SK-N-SH treated with all-trans-retinoic acid at 6 μM for 48 hours (cell line): ENCODE measurements around the gene RFX8.

Source experiments
- ARNTL ChIP-seq: fragments of 450-650 bp; formaldehyde crosslinking; IDR thresholded peaks from 2 replicates; pipeline ENCODE4 v1.5.0; 2020; ENCODE audit warnings: low read depth, mild to moderate bottlenecking, moderate library complexity, borderline replicate concordance
- GLIS3 ChIP-seq: fragments of 250-450 bp; sonication (Bioruptor Pico); IDR thresholded peaks from 2 replicates; pipeline ENCODE4 v1.5.0; 2020; ENCODE audit warnings: mild to moderate bottlenecking, moderate library complexity
- SNAI2 ChIP-seq: fragments of 250-450 bp; sonication (Bioruptor Pico); IDR thresholded peaks from 2 replicates; pipeline ENCODE4 v1.5.0; 2020; ENCODE audit warnings: mild to moderate bottlenecking, moderate library complexity
- TOX ChIP-seq: fragments of 250-450 bp; sonication (Bioruptor Pico); IDR thresholded peaks from 2 replicates; pipeline ENCODE4 v1.8.0; 2021; ENCODE audit warnings: mild to moderate bottlenecking, moderate library complexity, borderline replicate concordance
- ZNF70 ChIP-seq: fragments of 450-650 bp; formaldehyde crosslinking; IDR thresholded peaks from 2 replicates; pipeline ENCODE4 v1.5.0; 2020; ENCODE audit warnings: mild to moderate bottlenecking, moderate library complexity
- TF ChIP-seq, protein P1 (sequence below): fragments of 250-450 bp; sonication (Bioruptor Pico); IDR thresholded peaks from 2 replicates; pipeline ENCODE4 v1.5.0; 2020; ENCODE audit warnings: mild to moderate bottlenecking, moderate library complexity
- TF ChIP-seq, protein P2 (sequence below): fragments of 250-450 bp; sonication (Bioruptor Pico); IDR thresholded peaks from 2 replicates; pipeline ENCODE4 v1.5.1; 2021; ENCODE audit warnings: mild to moderate bottlenecking, moderate library complexity
- TF ChIP-seq, protein P3 (sequence below): fragments of 250-450 bp; sonication (Bioruptor Pico); IDR thresholded peaks from 2 replicates; pipeline ENCODE4 v1.8.0; 2021; ENCODE audit warnings: low read depth, mild to moderate bottlenecking, moderate library complexity, borderline replicate concordance

DNA sequence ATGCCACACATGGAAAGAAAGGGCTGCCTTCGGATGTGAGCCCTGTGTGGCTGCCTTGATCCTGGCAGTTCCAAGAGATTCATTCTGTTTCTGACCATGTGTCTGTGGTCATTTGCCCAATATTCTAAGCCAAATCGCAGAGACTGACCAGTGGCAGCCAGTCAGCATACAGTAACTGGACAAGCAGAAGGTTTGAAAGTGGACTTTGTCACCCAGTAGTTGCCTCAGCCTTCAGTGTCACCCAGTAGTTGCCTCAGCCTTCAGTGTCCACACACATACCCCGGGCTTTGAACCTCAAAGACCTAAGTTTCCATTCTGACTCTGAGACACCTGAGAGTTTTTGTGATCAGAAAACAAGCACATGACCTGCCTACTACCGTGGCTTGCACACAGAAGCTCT, 5.0 kb downstream of the RFX8 start:
- TF ChIP-seq, protein P1, sequence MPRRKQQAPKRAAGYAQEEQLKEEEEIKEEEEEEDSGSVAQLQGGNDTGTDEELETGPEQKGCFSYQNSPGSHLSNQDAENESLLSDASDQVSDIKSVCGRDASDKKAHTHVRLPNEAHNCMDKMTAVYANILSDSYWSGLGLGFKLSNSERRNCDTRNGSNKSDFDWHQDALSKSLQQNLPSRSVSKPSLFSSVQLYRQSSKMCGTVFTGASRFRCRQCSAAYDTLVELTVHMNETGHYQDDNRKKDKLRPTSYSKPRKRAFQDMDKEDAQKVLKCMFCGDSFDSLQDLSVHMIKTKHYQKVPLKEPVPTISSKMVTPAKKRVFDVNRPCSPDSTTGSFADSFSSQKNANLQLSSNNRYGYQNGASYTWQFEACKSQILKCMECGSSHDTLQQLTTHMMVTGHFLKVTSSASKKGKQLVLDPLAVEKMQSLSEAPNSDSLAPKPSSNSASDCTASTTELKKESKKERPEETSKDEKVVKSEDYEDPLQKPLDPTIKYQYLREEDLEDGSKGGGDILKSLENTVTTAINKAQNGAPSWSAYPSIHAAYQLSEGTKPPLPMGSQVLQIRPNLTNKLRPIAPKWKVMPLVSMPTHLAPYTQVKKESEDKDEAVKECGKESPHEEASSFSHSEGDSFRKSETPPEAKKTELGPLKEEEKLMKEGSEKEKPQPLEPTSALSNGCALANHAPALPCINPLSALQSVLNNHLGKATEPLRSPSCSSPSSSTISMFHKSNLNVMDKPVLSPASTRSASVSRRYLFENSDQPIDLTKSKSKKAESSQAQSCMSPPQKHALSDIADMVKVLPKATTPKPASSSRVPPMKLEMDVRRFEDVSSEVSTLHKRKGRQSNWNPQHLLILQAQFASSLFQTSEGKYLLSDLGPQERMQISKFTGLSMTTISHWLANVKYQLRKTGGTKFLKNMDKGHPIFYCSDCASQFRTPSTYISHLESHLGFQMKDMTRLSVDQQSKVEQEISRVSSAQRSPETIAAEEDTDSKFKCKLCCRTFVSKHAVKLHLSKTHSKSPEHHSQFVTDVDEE = no peak
- TF ChIP-seq, protein P2, sequence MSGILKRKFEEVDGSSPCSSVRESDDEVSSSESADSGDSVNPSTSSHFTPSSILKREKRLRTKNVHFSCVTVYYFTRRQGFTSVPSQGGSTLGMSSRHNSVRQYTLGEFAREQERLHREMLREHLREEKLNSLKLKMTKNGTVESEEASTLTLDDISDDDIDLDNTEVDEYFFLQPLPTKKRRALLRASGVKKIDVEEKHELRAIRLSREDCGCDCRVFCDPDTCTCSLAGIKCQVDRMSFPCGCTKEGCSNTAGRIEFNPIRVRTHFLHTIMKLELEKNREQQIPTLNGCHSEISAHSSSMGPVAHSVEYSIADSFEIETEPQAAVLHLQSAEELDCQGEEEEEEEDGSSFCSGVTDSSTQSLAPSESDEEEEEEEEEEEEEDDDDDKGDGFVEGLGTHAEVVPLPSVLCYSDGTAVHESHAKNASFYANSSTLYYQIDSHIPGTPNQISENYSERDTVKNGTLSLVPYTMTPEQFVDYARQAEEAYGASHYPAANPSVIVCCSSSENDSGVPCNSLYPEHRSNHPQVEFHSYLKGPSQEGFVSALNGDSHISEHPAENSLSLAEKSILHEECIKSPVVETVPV = no peak
- TF ChIP-seq SNAI2 (no peak), ARNTL (CRISPR knock-in tag) (no peak), GLIS3 (no peak), ZNF70 (no peak), TOX (CRISPR knock-in tag) (no peak)
- TF ChIP-seq, protein P3, sequence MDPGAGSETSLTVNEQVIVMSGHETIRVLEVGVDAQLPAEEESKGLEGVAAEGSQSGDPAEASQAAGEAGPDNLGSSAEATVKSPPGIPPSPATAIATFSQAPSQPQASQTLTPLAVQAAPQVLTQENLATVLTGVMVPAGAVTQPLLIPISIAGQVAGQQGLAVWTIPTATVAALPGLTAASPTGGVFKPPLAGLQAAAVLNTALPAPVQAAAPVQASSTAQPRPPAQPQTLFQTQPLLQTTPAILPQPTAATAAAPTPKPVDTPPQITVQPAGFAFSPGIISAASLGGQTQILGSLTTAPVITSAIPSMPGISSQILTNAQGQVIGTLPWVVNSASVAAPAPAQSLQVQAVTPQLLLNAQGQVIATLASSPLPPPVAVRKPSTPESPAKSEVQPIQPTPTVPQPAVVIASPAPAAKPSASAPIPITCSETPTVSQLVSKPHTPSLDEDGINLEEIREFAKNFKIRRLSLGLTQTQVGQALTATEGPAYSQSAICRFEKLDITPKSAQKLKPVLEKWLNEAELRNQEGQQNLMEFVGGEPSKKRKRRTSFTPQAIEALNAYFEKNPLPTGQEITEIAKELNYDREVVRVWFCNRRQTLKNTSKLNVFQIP (CRISPR knock-in tag) = no peak
